Retinal pigment epithelial cell (primary cell): Measurements from ENCODE around the gene SLC26A6.

ENCODE experiments used
- DNase-seq: peaks from one replicate; pipeline ENCODE4 v3.0.0-alpha.2; 2010; ENCODE audit warnings: low read depth
- H3K4me3 ChIP-seq: 2 replicates; pipeline ENCODE4 v1.5.1; 2011; ENCODE audit warnings: mild to moderate bottlenecking, low read length, control low read depth, moderate library complexity
- CTCF ChIP-seq: conservative IDR thresholded peaks from 2 replicates; pipeline ENCODE4 v1.5.1; 2011; ENCODE audit warnings: low read depth, low read length, control low read depth, inconsistent platforms

Gene SLC26A6

GRCh38 chr3:48624767-48625166 is 10.5 kb downstream of the SLC26A6 start:
- DNase-seq, result no peak
- no peak for TF ChIP-seq CTCF
- H3K4me3 ChIP-seq, result no peak overlapping the region

GRCh38 chr3:48623851-48624547 is 11.3 kb downstream of the SLC26A6 start:
- no peak for TF ChIP-seq CTCF
- H3K4me3 ChIP-seq, result no peak overlapping the region
- no peak for DNase-seq

- TF ChIP-seq CTCF, result no peak
- no peak within 1 kb of the TSS for H3K4me3 ChIP-seq
- no peak for DNase-seq
Observed at GRCh38 chr3:48621461-48621869, 13.8 kb downstream of the SLC26A6 start, which contains the start of gene TMEM89. Gene TMEM89 (minus strand): TSS chr3:48621769. CDS start chr3:48621756, 13 bp downstream.

- TF ChIP-seq CTCF, result no peak
- no peak overlapping the region for H3K4me3 ChIP-seq
- no peak for DNase-seq
Observed at GRCh38 chr3:48619541-48620524, 15.4 kb downstream of the SLC26A6 start.

- no peak overlapping the region for H3K4me3 ChIP-seq
- DNase-seq, result no peak
- TF ChIP-seq CTCF, result no peak
Observed at GRCh38 chr3:48617559-48617958, 17.7 kb downstream of the SLC26A6 start.

GRCh38 chr3:48614044-48614443 is 21.2 kb downstream of the SLC26A6 start:
- no peak for DNase-seq
- H3K4me3 ChIP-seq, result no peak overlapping the region
- TF ChIP-seq CTCF, result no peak
